ENCODE measurements around the gene CCPG1. TPM values are rescaled to one million over a fixed set of nuclear protein-coding genes. Genes with fewer than 3 reads are reported as not detected.
"Not testable (repeated sequence)": the region's sequence is repeated elsewhere in the genome, so short reads cannot be mapped to it uniquely, and the experiment has no call there.

CCPG1 gene, protein sequence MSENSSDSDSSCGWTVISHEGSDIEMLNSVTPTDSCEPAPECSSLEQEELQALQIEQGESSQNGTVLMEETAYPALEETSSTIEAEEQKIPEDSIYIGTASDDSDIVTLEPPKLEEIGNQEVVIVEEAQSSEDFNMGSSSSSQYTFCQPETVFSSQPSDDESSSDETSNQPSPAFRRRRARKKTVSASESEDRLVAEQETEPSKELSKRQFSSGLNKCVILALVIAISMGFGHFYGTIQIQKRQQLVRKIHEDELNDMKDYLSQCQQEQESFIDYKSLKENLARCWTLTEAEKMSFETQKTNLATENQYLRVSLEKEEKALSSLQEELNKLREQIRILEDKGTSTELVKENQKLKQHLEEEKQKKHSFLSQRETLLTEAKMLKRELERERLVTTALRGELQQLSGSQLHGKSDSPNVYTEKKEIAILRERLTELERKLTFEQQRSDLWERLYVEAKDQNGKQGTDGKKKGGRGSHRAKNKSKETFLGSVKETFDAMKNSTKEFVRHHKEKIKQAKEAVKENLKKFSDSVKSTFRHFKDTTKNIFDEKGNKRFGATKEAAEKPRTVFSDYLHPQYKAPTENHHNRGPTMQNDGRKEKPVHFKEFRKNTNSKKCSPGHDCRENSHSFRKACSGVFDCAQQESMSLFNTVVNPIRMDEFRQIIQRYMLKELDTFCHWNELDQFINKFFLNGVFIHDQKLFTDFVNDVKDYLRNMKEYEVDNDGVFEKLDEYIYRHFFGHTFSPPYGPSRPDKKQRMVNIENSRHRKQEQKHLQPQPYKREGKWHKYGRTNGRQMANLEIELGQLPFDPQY
- total RNA-seq: 10 to 100 TPM; 17.9 to 40.9 (median 28.4) TPM
- polyA plus RNA-seq: 10 to 100 TPM; 25.8 to 31.0 TPM
- 11.2 reads per million, percentile 38 among the genes with 10 or more reads in this experiment for total RNA-seq

DNA sequence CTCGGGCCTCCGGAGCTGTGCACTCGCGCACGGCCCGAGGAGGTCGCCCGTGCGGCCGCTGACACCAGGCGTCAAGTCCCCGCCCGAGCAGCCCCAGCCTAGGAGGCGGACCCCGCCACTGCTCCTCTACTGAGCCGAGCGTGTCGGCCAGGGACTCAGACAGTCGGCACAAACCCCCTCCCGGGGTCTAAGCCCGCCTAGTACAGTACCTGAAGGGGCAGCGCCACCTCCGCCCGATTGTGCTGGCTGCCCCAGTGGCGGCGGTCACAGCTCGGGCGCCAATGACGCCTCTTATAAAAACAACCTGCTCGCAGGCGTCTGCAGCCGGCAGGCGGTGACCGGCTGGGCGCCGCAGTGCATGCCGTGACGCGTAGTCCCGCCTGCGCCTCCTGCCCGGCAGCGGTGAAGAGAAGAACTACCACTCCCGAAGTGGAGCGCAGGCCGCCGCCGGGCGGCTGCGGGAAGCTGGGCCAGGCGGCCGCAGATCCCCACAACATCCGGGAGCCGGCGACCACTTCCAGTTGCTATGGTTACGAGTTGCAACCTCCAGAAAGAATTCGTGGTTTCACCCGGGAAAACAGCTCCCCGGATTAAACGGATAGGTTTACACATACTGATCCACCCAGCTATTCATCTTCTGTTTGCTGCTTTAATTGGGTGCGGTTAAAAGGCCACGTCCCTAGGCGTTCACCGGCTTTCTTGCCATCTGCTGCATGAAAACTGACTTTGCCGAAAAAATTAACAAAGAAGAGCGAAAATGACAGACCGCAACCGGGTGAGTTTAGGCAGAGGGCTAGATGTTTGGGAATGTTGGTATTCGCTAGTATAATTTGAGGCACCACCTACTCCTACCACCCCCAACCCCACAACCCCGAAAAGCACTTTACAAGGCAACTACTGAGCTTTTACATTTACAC lies at the start of gene CCPG1, which contains the start of gene PIERCE2:
CCPG1 (minus strand) TSS at position 348 of the 917 bp plus-strand sequence. CDS start 18,935 bp downstream, outside the sequence.
PIERCE2 (plus strand) TSS at position 484 of the 917 bp plus-strand sequence; CDS start at position 758, 274 bp downstream.
- CTCF ChIA-PET: interaction anchor here (0.5 to 4.3 kb wide), 3 partner anchors 26 to 113 kb away, joined by 3 to 18 read pairs (median 5); no protein-coding TSS in a partner anchor
- POLR2A ChIA-PET: interaction anchor here (0.5 to 2.0 kb wide), 8 partner anchors 11 to 837 kb away, joined by 3 to 18 read pairs (median 4); partner anchors contain the start of genes PIGB, PIGBOS1 and RSL24D1
- DNase-seq: peak; percentile 80 to 89 (median 85)
- peak within 1 kb of the TSS; percentile 82 to 97 (median 89) for H3K27ac Mint-ChIP-seq
- peak; percentile 95 for ATAC-seq
- H3K4me3 ChIP-seq (ENCODE audit: low read length): peak within 1 kb of the TSS; percentile 70
- H3K9me3 ChIP-seq (ENCODE audit: control insufficient read depth in 2 of 3, low read length in 3 of 3): no peaks in the 10 kb centered on the region
- peaks cover 0 to 2% (median 0%) of the 10 kb centered on the region in 5 donors for H3K27me3 Mint-ChIP-seq
- H3K9me3 Mint-ChIP-seq: no peaks in the 10 kb centered on the region
- intact Hi-C loops (cut with micrococcal nuclease): loop anchor here (1.0 to 5.0 kb wide), 12 partner anchors 27 to 839 kb away; partner anchors contain the start of genes PIGB (in 2 of the 2), PIGBOS1 (in 2 of the 2), RAB27A (in 1 of the 2) and RFX7 (in 1 of the 2)
- H3K27me3 ChIP-seq (ENCODE audit: control insufficient read depth in 2 of 2, insufficient read depth in 2 of 2, low read length in 2 of 2): no peaks in the 10 kb centered on the region
- no peaks in the 10 kb centered on the region for H3K36me3 Mint-ChIP-seq
- H3K4me1 Mint-ChIP-seq: peaks cover 17 to 51% (median 36%) of the 10 kb centered on the region in 7 donors
- H3K4me1 ChIP-seq (ENCODE audit: control insufficient read depth in 2 of 2, insufficient read depth in 2 of 2, low read length in 2 of 2): peaks cover 11 to 20% of the 10 kb centered on the region in 2 donors
- H3K4me3 Mint-ChIP-seq: peak within 1 kb of the TSS; percentile 88 to 97 (median 94)
- peaks cover 0 to 4% (median 0%) of the 10 kb centered on the region in 3 experiments for H3K36me3 ChIP-seq (ENCODE audit: control insufficient read depth in 2 of 3, insufficient read depth in 3 of 3, low read length in 3 of 3)
- peak within 1 kb of the TSS; percentile 86 for H3K27ac ChIP-seq (ENCODE audit: low read depth, low read length)

DNA sequence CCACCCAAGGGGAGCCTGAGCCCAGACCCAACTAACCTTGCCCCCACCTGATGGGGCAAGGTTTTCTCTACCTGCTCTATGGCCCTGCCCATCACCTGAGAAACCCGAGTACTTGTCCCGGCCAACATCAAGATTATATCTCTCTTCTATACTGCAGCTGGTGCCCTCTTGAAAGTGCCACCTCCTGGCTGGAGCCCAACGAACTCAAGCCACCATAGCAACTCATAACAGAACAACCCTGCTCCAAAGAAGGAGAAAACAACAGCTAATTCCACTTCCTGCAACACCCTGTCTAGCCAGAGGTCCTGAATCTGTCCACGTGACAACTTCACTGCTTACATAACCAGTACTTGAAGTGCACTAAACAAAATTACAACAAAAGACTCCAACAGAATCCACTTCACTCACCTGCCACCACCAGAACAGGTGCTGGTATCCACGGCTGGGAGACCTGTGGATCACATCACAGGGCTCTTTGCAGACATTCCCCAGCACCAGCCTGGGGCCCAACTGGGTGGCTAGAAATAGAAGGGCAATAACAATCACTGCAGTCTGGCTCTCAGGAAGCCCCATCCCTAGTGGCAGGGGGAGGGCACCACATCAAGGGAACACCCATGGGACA lies 49.4 kb upstream of the CCPG1 start:
- peaks cover 0 to 3% (median 0%) of the 10 kb centered on the region in 7 donors for H3K4me1 Mint-ChIP-seq
- H3K36me3 Mint-ChIP-seq: peaks cover 0 to 10% (median 5%) of the 10 kb centered on the region in 5 donors
- no peak for DNase-seq
- peaks cover 0 to 32% (median 12%) of the 10 kb centered on the region in 11 donors for H3K9me3 Mint-ChIP-seq
- no peak for ATAC-seq
- H3K27ac Mint-ChIP-seq: no peak overlapping the region
- Histone ChIP-seq H3K4me3 (ENCODE audit: low read length) (no peak overlapping the region), H3K36me3 (ENCODE audit: control insufficient read depth in 2 of 3, insufficient read depth in 3 of 3, low read length in 3 of 3) (no peaks in the 10 kb centered on the region), H3K4me1 (ENCODE audit: control insufficient read depth in 2 of 2, insufficient read depth in 2 of 2, low read length in 2 of 2) (no peaks in the 10 kb centered on the region), H3K27ac (ENCODE audit: low read depth, low read length) (no peak overlapping the region), H3K27me3 (ENCODE audit: control insufficient read depth in 2 of 2, insufficient read depth in 2 of 2, low read length in 2 of 2) (no peaks in the 10 kb centered on the region), H3K9me3 (ENCODE audit: control insufficient read depth in 2 of 3, low read length in 3 of 3) (peaks cover 0 to 4% (median 0%) of the 10 kb centered on the region in 3 experiments)
- ChIA-PET POLR2A (no interaction called here), CTCF (no interaction called here)
- H3K27me3 Mint-ChIP-seq: peaks cover 0 to 5% (median 0%) of the 10 kb centered on the region in 5 donors
- intact Hi-C loops (cut with micrococcal nuclease): no loop called here
- no peak overlapping the region for H3K4me3 Mint-ChIP-seq

DNA sequence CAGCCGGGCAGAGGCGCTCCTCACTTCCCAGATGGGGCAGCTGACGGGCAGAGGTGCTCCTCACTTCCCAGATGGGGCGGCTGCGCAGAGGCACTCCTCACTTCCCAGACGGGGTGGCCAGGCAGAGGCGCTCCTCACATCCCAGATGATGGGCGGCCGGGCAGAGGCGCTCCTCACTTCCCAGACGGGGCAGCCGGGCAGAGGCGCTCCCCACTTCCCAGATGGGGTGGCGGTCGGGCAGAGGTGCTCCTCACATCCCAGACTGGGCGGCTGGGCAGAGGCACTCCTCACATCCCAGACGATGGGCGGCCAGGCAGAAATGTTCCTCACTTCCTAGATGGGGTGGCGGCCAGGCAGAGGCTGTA lies 38.9 kb upstream of the CCPG1 start:
- POLR2A ChIA-PET; H3K4me1 ChIP-seq (ENCODE audit: control insufficient read depth in 2 of 2, insufficient read depth in 2 of 2, low read length in 2 of 2); H3K27ac ChIP-seq (ENCODE audit: low read depth, low read length); DNase-seq; H3K9me3 ChIP-seq (ENCODE audit: control insufficient read depth in 2 of 3, low read length in 3 of 3); H3K36me3 ChIP-seq (ENCODE audit: control insufficient read depth in 2 of 3, insufficient read depth in 3 of 3, low read length in 3 of 3); H3K27me3 ChIP-seq (ENCODE audit: control insufficient read depth in 2 of 2, insufficient read depth in 2 of 2, low read length in 2 of 2); H3K27ac Mint-ChIP-seq; H3K4me1 Mint-ChIP-seq; ATAC-seq; H3K36me3 Mint-ChIP-seq; intact Hi-C loops (cut with micrococcal nuclease); CTCF ChIA-PET; H3K4me3 Mint-ChIP-seq; H3K4me3 ChIP-seq (ENCODE audit: low read length): not testable (repeated sequence)
- peaks cover 0 to 10% (median 0%) of the 10 kb centered on the region in 5 donors for H3K27me3 Mint-ChIP-seq
- peaks cover 0 to 13% (median 4%) of the 10 kb centered on the region in 11 donors for H3K9me3 Mint-ChIP-seq

DNA sequence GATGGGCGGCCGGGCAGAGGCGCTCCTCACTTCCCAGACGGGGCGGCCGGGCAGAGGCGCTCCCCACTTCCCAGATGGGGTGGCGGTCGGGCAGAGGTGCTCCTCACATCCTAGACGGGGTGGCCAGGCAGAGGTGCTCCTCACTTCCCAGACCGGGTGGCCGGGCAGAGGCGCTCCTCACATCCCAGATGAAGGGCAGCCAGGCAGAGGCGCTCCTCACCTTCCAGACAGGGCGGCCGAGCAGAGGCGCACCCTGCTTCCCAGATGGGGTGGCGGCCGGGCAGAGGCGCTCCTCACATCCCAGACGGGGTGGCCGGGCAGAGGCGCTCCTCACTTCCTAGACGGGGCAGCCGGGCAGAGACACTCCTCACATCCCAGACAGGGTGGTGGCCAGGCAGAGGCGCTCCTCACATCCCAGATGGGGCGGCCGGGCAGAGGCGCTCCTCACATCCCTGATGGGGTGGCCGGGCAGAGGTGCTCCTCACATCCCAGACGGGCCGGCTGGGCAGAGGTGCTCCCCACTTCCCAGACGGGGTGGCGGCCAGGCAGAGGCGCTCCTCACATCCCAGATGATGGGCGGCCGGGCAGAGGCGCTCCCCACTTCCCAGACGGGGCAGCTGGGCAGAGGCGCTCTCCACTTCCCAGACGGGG lies 38.3 kb upstream of the CCPG1 start:
- H3K4me3 Mint-ChIP-seq; H3K9me3 ChIP-seq (ENCODE audit: control insufficient read depth in 2 of 3, low read length in 3 of 3); CTCF ChIA-PET; H3K27ac Mint-ChIP-seq; intact Hi-C loops (cut with micrococcal nuclease); H3K36me3 ChIP-seq (ENCODE audit: control insufficient read depth in 2 of 3, insufficient read depth in 3 of 3, low read length in 3 of 3); DNase-seq; H3K4me3 ChIP-seq (ENCODE audit: low read length); H3K4me1 Mint-ChIP-seq; H3K36me3 Mint-ChIP-seq; H3K27ac ChIP-seq (ENCODE audit: low read depth, low read length); ATAC-seq; POLR2A ChIA-PET; H3K4me1 ChIP-seq (ENCODE audit: control insufficient read depth in 2 of 2, insufficient read depth in 2 of 2, low read length in 2 of 2); H3K27me3 ChIP-seq (ENCODE audit: control insufficient read depth in 2 of 2, insufficient read depth in 2 of 2, low read length in 2 of 2): not testable (repeated sequence)
- Mint-ChIP-seq H3K27me3 (peaks cover 0 to 10% (median 0%) of the 10 kb centered on the region in 5 donors), H3K9me3 (peaks cover 0 to 13% (median 4%) of the 10 kb centered on the region in 11 donors)

DNA sequence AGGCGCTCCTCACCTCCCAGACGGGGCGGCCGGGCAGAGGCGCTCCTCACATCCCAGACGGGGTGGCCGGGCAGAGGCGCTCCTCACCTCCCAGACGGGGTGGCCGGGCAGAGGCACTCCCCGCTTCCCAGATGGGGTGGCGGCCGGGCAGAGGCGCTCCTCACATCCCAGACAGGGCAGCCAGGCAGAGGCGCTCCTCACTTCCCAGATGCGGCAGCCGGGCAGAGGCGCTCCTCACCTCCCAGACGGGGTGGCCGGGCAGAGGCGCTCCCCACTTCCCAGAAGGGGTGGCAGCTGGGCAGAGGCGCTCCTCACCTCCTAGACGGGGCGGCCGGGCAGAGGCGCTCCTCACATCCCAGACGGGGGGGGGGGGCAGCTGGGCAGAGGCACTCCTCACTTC lies 37.8 kb upstream of the CCPG1 start:
- CTCF ChIA-PET; POLR2A ChIA-PET; H3K9me3 ChIP-seq (ENCODE audit: control insufficient read depth in 2 of 3, low read length in 3 of 3); H3K27ac ChIP-seq (ENCODE audit: low read depth, low read length); H3K27me3 ChIP-seq (ENCODE audit: control insufficient read depth in 2 of 2, insufficient read depth in 2 of 2, low read length in 2 of 2); ATAC-seq; H3K36me3 Mint-ChIP-seq; H3K4me1 Mint-ChIP-seq; intact Hi-C loops (cut with micrococcal nuclease); H3K4me3 Mint-ChIP-seq; H3K27me3 Mint-ChIP-seq; H3K36me3 ChIP-seq (ENCODE audit: control insufficient read depth in 2 of 3, insufficient read depth in 3 of 3, low read length in 3 of 3); H3K4me1 ChIP-seq (ENCODE audit: control insufficient read depth in 2 of 2, insufficient read depth in 2 of 2, low read length in 2 of 2); DNase-seq; H3K27ac Mint-ChIP-seq; H3K4me3 ChIP-seq (ENCODE audit: low read length): not testable (repeated sequence)
- peaks cover 0 to 13% (median 4%) of the 10 kb centered on the region in 11 donors for H3K9me3 Mint-ChIP-seq

All from naive thymus-derived CD4-positive, alpha-beta T cell (primary cell).